Activated CD4-positive, alpha-beta T cell treated with anti-CD3 and anti-CD28 coated beads for 1 hour (primary cell): ENCODE data around the gene UBL4A.
"Not testable (repeated sequence)": the region's sequence is repeated elsewhere in the genome, so short reads cannot be mapped to it uniquely, and the experiment has no call there.

Source experiments
- DNase-seq: peaks from one replicate; pipeline ENCODE4 v3.0.0-alpha.2; 2020

The UBL4A gene

GRCh38 chrX:154507673-154508383, 21.4 kb upstream of the UBL4A start:
- no peak for DNase-seq

- DNase-seq: no peak
Measured at GRCh38 chrX:154506483-154507332, 20.3 kb upstream of the UBL4A start.

- no peak for DNase-seq
Measured at GRCh38 chrX:154505734-154506133, 19.3 kb upstream of the UBL4A start.

- DNase-seq: no peak
Measured at GRCh38 chrX:154502989-154503388, 16.6 kb upstream of the UBL4A start.

GRCh38 chrX:154502098-154502497, 15.7 kb upstream of the UBL4A start:
- no peak for DNase-seq

- DNase-seq: not testable (repeated sequence)
Measured at GRCh38 chrX:154501423-154501822, 15.0 kb upstream of the UBL4A start.

- not testable (repeated sequence) for DNase-seq
Measured at GRCh38 chrX:154496591-154497137, 10.2 kb upstream of the UBL4A start.

- no peak for DNase-seq
Measured at GRCh38 chrX:154495472-154495922, 9.1 kb upstream of the UBL4A start.

GRCh38 chrX:154494715-154495114, 8.3 kb upstream of the UBL4A start:
- no peak for DNase-seq

GRCh38 chrX:154490414-154491083, 4.1 kb upstream of the UBL4A start, which contains the start of gene SLC10A3:
SLC10A3 (minus strand) TSS chrX:154490629; CDS start chrX:154488940, 1,689 bp downstream.
- DNase-seq: peak; percentile 82

- no peak for DNase-seq
Measured at GRCh38 chrX:154490021-154490413, 3.6 kb upstream of the UBL4A start.

GRCh38 chrX:154489182-154489581, 2.8 kb upstream of the UBL4A start:
- DNase-seq: no peak

GRCh38 chrX:154488336-154489075, 2.1 kb upstream of the UBL4A start:
- no peak for DNase-seq

- DNase-seq: no peak
Measured at GRCh38 chrX:154487518-154488290, 1.3 kb upstream of the UBL4A start.

GRCh38 chrX:154486052-154486395, 391 bp downstream of the UBL4A start:
- no peak for DNase-seq

- DNase-seq: no peak
Measured at GRCh38 chrX:154485150-154486051, 1.0 kb downstream of the UBL4A start.

- DNase-seq: no peak
Measured at GRCh38 chrX:154484255-154485149, 1.9 kb downstream of the UBL4A start.

- no peak for DNase-seq
Measured at GRCh38 chrX:154483325-154483724, 3.1 kb downstream of the UBL4A start.

GRCh38 chrX:154482786-154483185, 3.6 kb downstream of the UBL4A start:
- no peak for DNase-seq
